Left ventricle myocardium inferior (tissue), 1 donor: ENCODE results near the gene USP27X. TPM values are rescaled to one million over a fixed set of nuclear protein-coding genes. Genes with fewer than 3 reads are reported as not detected.

Experiments
- DNase-seq: peaks from one replicate; pipeline ENCODE4 v3.0.0-alpha.2; 2020
- H3K27ac ChIP-seq: fragments of 200-600 bp; replicated peaks from 2 replicates; pipeline ENCODE4 v1.8.0; 2021
- H3K27me3 ChIP-seq: fragments of 200-600 bp; 2 replicates; pipeline ENCODE4 v1.8.0; 2021; ENCODE audit warnings: low read depth
- H3K36me3 ChIP-seq: fragments of 200-600 bp; 2 replicates; pipeline ENCODE4 v1.8.0; 2021
- H3K4me1 ChIP-seq: fragments of 200-600 bp; 2 replicates; pipeline ENCODE4 v1.8.0; 2021
- H3K4me3 ChIP-seq: fragments of 200-600 bp; 2 replicates; pipeline ENCODE4 v1.8.0; 2021; ENCODE audit warnings: mild to moderate bottlenecking, moderate library complexity
- H3K9me3 ChIP-seq: fragments of 200-600 bp; replicated peaks from 2 replicates; pipeline ENCODE4 v1.8.0; 2021
- intact Hi-C: fragments of 100-400 bp; cut with micrococcal nuclease; formaldehyde crosslinking; loops from one replicate; pipeline ENCODE4 v1.11.0; 2022
- total RNA-seq: library from RNA; stranded (reverse); fragmentation: NEBNext Ultra II Directional; extraction: Animal tissue kit (Norgen Biotek cat#: 25700); gene quantifications from one replicate; pipeline ENCODE4 v1.2.1, GENCODE V29; 2021
- TF ChIP-seq, protein P1 (sequence below): fragments of 200-600 bp; IDR thresholded peaks from 2 replicates; pipeline ENCODE4 v1.8.0; 2021; ENCODE audit warnings: antibody characterized with exemption, mild to moderate bottlenecking, borderline replicate concordance
- donor health status: DM: no; HTN: yes; CAD: no; lungs with severe emphysema.

Gene USP27X
- total RNA-seq, 1 donor from 2014 or later, result 1.8 TPM

DNA sequence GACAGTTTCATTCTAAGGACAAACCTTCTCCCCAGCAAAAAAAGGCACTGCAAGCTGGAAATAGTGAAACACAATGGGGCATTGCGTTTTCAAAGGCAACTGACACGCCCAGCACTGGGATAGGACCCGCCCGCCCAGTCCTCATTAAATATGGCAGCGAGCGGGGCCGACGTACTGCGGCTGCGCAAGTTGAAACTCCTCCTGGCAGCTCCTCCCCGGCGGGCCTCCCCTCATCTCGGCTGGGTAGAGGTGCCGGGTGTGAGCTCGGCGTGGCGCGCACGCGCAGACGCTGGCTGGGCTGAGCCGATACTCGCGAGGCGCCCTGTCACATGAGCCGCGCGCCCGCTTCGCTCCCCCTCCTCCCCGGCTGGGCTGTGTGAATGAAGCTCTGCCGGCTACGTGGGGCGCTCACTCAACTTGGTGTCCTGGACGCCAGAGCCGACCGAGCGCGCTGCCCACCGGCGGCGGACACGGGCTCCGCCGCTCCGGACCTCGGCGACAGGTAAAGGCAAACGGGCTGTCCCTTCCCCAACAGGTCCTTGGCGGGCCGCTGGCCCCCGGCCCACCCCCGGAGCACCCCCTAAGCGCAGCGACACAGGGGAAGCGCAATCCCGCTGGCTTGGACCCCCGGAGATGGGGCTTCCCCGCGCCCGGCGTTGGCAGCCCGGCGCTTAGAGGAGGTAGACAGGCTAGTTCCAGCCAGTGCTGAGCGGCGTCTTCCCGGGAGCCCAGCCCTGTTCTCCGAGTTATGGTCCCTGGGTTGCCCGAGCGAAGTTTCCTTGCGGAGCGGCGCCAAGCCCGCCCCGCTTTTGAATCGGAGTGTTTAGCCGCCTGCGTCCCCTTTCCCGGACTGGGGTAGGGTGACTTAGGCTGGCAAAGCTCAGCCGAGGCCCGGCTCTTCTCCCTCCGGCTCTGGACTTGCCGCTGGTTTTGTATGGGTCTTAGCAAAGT is 43.3 kb downstream of the USP27X start, which contains the start of gene CLCN5:
TSS of gene CLCN5 (plus strand) at position 306 of the 951 bp plus-strand sequence. CDS start 2,703 bp downstream, outside the sequence.
- TF ChIP-seq, protein P1, sequence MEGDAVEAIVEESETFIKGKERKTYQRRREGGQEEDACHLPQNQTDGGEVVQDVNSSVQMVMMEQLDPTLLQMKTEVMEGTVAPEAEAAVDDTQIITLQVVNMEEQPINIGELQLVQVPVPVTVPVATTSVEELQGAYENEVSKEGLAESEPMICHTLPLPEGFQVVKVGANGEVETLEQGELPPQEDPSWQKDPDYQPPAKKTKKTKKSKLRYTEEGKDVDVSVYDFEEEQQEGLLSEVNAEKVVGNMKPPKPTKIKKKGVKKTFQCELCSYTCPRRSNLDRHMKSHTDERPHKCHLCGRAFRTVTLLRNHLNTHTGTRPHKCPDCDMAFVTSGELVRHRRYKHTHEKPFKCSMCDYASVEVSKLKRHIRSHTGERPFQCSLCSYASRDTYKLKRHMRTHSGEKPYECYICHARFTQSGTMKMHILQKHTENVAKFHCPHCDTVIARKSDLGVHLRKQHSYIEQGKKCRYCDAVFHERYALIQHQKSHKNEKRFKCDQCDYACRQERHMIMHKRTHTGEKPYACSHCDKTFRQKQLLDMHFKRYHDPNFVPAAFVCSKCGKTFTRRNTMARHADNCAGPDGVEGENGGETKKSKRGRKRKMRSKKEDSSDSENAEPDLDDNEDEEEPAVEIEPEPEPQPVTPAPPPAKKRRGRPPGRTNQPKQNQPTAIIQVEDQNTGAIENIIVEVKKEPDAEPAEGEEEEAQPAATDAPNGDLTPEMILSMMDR, result no peak
- H3K9me3 ChIP-seq, result no peaks in the 10 kb centered on the region
- peaks cover 13% of the 10 kb centered on the region for H3K4me1 ChIP-seq
- no peaks in the 10 kb centered on the region for H3K27me3 ChIP-seq
- H3K27ac ChIP-seq, result peak within 1 kb of the TSS; percentile 79
- intact Hi-C loops, result no loop called here
- DNase-seq, result peak; percentile 95
- H3K4me3 ChIP-seq, result peak within 1 kb of the TSS; percentile 81
- no peaks in the 10 kb centered on the region for H3K36me3 ChIP-seq

DNA sequence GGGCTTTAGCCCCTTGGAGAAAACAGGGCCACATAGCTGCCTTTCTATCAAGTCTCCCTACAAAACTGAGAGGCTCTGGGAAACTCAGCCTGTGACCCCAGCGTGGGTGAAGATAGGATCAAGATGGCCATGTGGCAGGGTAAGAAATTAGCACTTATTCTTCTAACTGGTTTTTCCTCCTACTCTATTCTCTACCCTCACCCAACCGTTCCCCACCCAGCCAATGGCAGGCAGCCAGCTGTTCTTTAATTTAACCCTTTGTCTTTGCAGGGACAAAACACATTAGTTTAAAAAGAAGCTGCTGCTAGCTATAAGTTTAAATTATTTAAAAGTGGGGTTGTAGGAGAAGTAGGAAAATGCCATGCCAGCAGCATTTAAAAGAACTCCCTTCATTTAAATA is 45.9 kb downstream of the USP27X start:
- intact Hi-C loops, result no loop called here
- Histone ChIP-seq H3K4me3 (no peak overlapping the region), H3K36me3 (no peaks in the 10 kb centered on the region)

DNA sequence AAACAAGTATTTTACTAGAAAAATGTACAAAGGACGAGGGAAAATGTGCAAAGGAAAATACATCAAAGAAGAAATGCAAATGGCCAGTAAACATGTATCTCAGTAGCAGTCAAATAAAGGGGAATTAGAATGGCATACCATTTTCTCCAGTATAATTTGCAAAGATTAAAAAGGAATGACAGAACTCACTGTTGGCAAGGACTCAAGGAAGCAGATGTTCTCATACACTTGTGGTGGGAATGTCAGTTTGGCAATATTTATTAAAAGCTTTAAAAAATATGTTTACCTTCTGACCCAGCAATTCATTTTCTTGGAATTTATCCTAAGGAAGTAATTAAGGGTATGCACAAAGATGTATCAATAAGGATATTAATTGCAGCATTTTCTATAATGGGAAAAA is 50.8 kb downstream of the USP27X start:
- H3K27me3 ChIP-seq, result no peaks in the 10 kb centered on the region
- DNase-seq, result no peak
- intact Hi-C loops, result no loop called here
- no peak overlapping the region for H3K27ac ChIP-seq
- H3K4me1 ChIP-seq, result no peaks in the 10 kb centered on the region
- TF ChIP-seq, protein P1, result no peak
- H3K36me3 ChIP-seq, result no peaks in the 10 kb centered on the region
- H3K4me3 ChIP-seq, result no peak overlapping the region
- no peaks in the 10 kb centered on the region for H3K9me3 ChIP-seq

More for the DNA sequence above, 45.9 kb downstream of the USP27X start:
- TF ChIP-seq, protein P1, result no peak
- Histone ChIP-seq H3K27ac (no peak overlapping the region), H3K27me3 (no peaks in the 10 kb centered on the region), H3K9me3 (no peaks in the 10 kb centered on the region), H3K4me1 (peaks cover 8% of the 10 kb centered on the region)
- no peak for DNase-seq

Other genes with a start within 250 kb of the USP27X start
- not detected for gene PAGE1, start 183.5 kb upstream of the USP27X start, total RNA-seq
- gene PAGE4, start 50.2 kb upstream of the USP27X start, total RNA-seq, result not detected
- 1.7 TPM for gene CLCN5, start 43.1 kb downstream of the USP27X start, total RNA-seq